RCC 7860 (cell line): ENCODE measurements around the gene MPP2.
"Not testable (repeated sequence)": the region's sequence is repeated elsewhere in the genome, so short reads cannot be mapped to it uniquely, and the experiment has no call there.

ENCODE experiments used
- DNase-seq: peaks from one replicate; pipeline ENCODE4 v3.0.0-alpha.2; 2015; ENCODE audit warnings: low spot score
- FAIRE-seq: peaks from 2 replicates; lab custom pipeline; 2012; peaks lifted over from hg19 to GRCh38; lab: Jason Lieb, UNC

MPP2 gene

DNA sequence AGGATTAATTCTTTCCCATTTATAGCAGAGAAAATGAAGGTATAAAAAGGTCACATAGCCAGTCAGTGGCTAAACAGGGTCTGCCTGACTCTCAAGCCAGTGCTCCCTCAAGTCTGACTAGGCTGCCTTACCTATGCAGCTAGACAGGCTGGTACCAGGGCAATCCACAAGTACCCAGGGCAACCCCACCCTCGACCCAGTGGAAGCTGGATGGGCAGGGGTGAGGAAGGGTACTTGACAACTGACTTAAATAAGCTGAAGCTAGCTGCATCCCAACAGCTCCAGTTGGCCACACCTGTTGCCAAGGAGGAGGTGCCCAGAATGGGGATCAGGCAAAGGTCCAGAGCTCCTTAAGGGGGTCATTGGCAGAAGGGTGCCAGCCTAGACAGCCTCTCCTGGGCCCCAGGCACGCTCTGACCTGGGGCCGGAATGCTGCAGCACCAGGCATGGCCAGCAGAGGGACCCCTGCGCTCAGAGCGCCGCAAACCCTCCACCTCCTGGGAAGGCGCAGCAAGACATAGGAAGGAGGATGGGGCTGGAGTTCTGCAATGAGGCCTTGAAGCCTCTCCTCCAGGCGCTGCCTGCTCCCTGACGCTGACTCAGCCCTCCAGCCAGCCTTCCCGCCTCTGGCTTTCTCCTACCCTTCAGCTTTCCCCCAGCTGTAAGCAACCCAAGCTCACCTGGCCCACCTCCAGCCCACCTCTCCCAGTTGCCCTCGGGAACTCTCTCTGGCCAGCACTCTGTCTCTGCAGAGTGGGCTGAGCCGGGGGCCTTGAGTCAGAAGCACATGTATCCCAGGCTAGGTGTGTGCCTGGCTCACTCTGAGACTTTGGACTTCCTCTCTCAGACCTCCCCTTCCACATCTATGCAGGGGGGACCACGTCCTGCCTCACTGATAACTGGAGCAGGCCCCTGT, 28.8 kb downstream of the MPP2 start:
- FAIRE-seq: no peak
- DNase-seq: peak; percentile 71

DNA sequence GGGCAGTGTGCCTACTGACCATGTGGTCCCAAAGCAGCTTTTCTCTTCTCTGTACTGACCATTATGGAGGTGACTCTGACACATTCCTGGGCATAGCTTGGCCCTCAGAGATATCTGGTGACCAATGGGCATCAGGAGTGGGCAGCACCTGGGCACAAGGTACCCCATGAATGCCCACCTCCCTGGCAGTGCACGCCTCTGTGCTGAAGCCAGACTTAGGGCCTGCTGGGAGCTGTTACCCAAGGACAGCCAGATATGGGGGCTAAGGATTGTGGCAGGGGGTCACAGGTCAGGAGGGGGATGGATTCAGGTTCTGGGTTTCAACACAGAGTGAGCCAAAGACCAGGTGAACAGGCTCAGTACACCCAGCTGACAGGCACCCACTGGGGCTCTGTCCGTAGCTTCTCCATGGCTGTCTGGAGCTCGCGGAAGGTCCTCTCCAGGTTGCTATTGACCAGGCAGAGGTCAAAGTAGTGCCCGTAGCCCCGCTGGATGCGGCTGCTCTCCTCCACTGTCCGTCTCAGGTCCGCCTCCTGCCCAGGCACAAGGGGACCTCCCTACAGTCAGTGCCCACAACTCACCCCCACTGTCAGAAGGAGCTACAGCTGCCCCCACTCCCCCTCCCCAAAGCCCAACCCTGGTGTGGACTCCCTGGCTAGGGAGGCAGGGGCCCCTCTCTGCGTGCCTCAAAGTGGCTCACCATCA, 29.7 kb downstream of the MPP2 start:
- DNase-seq (no peak), FAIRE-seq (no peak)

DNA sequence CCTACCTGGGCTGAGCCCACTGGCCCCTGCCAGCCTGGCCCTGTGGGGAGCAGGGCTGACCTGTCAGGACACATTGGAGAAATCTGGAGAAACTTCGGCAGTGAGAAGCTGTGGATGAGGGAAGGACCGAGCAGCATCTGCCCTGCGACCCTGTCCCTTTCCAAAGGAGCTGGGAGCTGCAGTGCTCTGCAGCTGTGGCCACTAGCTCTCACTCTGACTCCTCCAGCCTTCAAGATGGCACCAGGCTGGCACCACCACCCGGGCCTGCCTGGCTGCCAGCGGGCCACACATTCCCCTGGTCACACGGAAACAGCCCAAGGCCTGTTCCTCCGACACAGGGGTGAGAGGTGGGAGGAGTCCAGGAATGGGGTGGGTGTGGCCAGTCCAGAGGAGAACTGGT, 30.3 kb downstream of the MPP2 start:
- FAIRE-seq: no peak
- DNase-seq: no peak

DNA sequence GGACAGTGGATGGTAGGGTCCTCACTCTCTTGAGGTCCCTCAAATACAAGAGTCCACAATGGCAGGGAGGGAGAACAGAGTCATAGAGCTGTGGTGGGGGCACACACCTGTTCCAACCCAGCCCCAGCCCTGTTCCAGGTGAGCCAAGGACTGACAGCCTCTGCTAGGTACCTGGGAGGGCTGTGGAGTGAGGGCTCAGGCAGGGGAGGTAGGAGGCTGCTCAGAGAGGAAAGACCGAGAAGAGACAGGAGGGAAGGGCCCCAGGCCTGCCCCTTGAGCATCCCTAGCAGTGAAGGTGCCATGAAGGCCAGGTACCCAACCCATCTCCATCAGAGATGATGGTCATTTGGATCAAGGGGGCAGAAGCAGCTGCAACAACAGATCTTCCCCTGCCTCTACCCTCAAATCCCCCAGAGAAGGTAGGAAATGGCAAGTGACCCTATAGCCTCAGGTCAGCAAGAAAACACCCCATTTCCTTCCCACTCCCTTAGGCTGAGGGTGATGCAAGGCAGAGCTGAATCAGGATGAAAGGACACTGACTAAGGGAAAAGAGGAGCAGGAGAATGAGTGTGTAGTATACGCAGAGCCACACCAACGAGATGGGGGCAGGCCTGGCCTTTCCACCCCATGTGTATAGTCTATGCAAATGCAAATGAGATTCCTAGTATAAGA, 31.7 kb downstream of the MPP2 start:
- FAIRE-seq: no peak
- DNase-seq: no peak

DNA sequence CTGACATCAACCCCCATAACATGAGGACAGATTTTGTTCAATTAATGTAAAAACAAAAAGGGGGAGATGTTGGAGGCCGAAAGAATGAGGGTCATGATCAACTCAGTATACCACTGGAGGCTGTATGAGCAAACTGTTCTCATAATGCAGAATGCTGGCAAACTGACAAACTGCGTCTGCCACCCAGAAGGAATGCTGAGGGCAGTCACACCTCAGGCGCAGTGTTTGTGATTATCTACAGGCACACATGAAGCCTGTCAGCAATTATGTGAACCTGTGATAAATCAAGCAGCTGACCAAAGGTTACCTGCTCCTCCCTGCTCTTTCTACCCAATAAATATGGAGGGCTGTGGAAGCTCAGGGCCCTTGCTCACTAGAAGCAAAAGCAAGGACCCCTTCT, 33.0 kb downstream of the MPP2 start:
- DNase-seq: no peak
- FAIRE-seq: no peak

DNA sequence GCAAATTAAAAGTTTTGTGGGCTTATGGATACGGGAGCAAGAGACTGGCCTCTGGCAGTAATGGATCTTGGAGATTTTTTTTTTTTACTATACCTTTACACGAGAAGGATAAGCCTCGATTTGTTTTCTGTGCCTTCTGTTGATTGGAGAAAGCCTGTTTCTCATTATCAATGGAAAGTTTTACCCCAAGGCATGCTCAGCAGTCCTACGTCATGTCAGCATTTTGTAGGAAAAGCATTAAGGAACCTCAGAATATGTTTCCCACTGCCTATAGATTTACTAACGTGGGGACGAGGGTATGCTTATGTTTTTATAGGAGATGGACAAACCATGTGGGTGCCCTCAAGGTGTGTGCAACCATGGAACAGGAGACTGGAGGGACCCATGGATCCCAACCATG, 33.5 kb downstream of the MPP2 start:
- FAIRE-seq (no peak), DNase-seq (no peak)

DNA sequence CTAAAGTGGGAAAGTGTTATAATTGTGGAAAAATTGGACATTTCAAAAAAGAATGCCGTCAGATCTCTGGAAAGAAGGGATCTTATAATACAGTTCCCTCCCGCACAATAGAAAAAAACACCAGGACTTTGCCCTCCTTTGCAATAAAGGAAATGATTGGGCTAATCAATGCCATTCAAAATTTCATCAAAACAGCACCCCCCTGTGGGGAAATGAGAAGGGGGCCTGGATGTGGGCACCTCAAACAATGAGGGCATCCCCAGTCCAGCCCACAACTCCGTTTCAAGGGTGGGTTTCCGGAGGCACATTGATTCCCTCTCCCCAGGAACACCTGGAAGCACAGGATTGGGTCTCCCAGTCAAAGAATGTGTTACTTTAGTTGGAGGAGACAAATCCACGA, 34.2 kb downstream of the MPP2 start:
- no peak for DNase-seq

DNA sequence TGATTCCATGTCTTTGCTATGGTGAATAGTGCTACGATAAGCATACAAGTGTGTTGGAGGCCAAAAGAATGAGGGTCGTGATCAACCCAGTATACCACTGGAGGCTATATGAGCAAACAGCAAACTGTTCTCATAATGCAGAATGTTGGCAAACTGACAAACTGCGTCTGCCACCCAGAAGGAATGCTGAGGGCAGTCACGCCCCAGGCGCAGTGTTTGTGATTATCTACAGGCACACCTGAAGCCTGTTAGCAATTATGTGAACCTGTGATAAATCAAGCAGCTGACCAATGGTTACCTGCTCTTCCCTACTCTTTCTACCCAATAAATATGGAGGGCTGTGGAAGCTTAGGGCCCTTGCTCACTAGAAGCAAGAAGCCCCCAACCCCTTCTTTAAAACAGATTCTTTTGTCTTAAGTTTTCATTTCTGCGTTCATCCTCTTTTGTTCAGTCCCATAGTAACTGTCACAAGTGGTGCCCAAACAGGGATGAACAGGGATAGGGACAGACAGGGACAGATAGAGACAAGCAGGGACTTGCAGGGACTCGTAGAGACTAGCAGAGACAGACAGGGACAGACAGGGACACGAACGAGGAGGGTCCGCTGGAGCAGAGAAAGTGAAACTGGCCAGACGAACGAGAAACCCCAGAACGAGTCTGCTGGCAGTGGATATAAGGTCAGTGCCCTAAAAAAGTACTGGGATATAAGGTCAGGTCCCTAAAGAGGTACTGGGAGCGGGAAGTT, 35.2 kb downstream of the MPP2 start:
- no peak for FAIRE-seq
- DNase-seq: no peak

More for the DNA sequence above, 34.2 kb downstream of the MPP2 start:
- FAIRE-seq: no peak

DNA sequence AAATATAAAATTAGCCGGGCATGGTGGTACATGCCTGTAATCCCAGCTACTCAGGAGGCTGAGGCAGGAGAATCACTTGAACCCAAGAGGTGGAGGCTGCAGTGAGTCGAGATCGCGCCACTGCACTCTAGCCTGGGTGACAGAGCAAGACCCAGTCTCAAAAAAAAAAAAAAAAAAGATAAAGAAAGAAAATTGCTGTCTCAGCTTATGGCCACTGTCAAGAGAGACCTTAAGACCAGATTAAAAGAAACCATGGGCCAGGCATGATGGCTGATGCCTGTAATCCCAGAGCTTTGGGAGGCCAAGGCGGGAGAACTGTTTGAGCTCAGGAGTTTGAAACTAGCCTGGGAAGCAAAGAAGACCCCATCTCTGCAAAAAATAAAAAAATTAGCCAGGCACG, 38.3 kb downstream of the MPP2 start:
- DNase-seq, FAIRE-seq: not testable (repeated sequence)

DNA sequence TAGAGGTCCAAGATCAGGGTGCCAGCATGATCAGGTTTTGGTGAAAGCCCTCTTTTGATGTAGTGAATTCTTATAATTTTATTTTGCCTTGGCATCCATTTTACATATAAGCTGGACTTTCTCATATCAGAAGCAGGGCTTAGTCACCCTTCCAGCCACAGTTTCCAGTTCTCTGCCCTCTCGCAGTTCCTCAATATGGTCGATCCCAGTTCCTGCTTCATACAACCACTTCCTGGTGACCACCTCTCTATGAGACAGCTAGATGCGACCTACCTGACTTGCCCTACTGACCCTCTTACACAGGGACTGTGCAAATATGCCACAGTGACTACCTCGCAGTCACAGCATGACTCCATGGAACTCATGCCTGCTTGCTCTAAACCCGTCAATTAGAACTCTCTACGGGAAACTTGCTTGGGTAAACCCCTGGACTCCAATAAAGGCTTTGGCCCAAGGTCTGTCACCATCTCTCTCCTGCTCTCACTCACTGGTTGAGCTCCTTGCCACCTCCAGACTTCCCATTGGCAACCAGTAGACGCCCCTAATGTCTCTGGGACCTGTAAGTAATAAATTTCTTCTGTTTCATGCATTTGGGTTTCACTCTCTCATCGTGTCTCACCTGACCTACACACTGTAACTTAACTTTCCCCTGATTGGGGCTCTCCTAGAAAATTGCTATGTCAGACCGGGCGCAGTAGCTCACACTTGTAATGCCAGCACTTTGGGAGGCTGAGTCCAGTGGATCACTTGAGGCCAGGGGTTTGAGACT, 38.9 kb downstream of the MPP2 start:
- DNase-seq: no peak
- no peak for FAIRE-seq

DNA sequence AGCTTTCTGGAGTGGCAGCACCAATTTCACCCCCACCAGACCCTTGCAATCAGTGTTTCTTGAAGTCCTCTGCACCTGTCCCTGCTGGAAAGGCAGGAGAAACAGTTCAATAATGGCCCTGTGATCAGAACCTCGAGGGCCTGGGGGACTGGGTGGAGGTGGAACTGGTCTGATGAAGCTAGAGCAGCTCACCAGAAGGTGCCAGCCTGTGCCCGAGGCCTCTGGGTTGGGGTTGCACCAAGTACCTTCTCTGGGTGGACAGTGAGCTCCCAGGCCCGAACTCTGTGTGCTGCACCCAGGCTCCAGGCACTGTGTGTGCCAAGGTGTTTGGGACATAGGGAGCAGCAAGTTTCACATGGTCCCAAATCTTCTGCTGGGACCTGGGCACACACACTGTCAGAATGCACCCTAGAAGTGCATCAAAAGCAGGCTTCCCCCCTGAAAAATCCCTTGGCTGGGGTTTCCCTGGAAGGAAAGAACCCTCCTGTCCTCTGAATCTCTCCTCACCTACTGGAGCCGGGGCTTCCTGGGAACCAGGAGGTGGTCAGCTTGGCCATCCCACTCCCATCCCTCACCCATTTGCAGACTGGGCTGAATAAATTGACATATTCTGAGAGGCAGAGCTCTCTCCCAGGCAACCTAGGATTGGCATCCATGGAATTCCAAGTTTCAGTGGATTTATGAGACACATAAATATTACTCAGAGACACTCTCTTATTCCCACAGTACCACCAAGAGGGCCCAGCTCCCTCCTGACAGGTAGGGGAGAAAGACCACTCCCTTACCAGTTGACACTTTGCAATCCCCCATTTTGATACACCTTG, 43.0 kb downstream of the MPP2 start:
- FAIRE-seq: no peak
- DNase-seq: no peak

DNA sequence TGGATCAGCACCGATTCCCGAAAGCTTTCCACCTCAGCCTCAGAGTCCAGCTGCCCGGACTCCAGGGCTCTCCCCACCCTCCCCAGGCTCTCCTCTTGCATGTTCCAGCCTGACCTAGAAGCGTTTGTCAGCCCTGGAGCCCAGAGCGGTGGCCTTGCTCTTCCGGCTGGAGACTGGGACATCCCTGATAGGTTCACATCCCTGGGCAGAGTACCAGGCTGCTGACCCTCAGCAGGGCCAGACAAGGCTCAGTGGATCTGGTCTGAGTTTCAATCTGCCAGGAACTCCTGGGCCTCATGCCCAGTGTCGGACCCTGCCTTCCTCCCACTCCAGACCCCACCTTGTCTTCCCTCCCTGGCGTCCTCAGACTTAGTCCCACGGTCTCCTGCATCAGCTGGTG, 45.4 kb downstream of the MPP2 start:
- DNase-seq: no peak
- FAIRE-seq: no peak

DNA sequence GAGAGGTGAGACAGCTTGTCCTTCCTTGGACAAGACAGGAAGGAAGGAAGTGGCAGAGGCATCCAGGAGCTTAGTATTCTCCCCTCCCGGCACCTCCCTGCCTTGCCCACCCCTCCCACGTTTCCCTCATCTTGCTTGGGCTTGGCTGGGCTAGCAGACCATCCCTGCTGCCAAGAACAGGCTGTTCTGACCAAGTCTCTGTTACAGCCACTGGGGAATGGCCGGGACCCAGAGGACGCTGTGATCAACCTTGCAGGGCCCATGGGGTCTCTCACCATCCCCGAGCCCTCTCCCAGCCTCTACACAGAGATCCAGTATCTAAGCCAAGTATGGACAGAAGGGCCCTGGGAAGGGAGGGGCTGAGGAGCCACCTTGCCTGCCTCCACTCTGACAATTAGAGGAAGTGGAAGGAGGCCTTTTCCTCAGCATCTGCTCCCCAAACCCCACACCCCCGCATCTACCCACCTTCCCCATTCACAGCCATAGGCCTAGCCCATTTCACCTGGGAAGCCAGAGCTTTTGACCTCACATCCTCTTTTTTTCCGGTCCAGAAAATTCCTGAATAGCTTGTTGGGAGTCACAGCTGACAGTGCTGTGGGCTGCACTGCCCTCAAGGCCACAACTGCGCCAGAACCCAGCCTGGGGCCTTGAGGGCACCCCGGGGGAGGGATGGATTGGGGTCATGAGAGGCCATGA, 46.3 kb downstream of the MPP2 start:
- no peak for DNase-seq
- no peak for FAIRE-seq

DNA sequence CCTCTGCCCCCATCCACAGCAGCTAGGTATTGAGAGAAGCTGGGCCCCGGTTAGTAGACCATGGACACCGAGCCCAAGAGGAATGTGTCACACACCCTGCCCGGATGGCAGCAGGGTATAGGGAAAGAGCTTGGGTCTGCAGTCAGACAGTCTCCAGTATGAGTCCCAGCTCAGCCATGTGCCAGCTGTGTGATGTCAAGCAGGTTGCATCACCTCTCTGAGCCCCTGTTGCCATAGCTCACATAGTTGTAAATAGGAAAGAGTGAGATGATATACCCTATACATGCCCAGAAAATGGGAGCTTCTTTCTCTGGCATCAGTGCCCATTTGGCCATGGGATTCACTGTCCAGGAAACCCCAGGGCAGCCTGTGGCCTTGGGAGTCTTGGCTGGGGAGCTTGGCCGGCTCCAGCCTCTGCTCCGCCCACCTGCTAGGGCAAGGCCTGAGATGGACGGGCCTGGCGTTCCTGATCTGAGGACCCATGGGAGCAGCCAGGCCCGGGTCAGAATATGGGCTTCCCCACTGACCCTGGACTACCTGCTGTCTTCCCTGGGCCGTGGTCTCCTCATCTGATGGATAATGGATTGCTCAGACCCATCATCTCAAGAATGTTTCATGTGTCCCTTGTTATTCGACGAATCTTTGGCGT, 47.1 kb downstream of the MPP2 start:
- FAIRE-seq: no peak
- no peak for DNase-seq

DNA sequence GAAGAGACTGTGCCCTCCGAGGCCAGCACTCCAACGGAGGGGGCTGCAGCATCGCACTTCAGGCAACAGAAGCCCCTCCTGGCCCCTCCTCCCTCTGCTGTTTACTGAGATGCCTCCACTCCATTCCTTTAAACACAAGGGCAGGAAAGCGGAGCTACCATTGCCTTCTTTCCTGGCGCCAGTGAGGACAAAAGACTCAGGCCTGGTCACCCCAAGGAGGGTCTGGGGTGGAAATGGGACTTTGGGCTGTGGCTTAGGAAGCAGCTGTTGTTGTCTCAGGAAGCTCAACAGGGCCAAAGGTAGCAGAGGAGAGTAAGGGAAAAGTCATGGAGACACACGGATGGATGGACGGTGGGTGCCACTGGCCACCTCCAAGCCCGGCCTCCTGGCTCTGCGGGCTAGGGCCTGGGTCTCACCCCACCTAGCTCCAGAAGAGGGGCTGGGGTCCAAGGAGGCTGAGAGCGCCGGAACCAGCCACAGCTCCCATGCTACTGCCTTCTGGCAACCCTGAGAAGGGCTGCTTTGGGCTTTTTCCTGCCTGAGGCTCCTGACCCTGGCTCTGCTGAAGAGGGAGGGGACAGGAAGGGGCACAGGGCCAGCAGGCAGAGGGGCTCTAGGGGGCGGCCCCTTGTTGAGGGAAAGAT, 49.3 kb downstream of the MPP2 start:
- FAIRE-seq (no peak), DNase-seq (no peak)

DNA sequence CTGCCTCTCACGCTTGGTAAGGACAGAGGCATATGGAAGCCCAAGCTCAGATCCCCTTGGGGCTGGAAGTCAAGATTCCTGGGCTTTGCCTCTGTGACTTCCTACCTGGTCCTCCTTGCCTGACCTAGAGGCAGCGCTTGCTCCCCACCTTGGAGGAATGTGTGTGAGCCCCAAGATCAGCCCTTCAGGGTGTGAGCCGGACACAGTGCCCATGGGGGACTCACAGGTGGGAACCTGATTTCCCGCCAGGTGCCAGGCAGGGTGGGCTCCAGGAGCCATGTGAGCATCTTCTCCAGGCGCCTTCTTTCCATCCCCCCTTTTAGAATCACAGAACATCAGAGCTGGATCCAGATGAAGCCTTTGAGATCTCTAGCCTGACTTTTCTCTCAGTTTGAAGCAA, 50.2 kb downstream of the MPP2 start:
- DNase-seq (no peak), FAIRE-seq (no peak)

DNA sequence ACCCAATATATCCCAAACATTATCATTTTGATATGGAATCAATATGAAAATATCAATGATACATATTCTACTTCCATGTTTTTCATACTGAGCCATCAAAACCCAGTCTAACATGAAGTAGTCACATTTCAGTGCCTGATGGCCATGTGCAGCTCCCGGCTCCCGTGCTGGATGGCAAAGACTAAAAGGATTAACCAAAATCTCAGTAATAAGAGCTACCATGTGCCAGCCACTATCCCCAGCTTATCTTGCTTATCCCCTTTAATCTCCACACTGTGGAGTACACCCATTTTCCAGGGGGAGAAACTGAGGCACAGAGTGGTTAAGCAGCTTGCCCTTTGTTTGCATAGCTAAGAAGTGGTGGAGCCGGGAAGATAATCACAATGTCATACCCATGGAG, 51.2 kb downstream of the MPP2 start:
- DNase-seq (no peak), FAIRE-seq (no peak)

DNA sequence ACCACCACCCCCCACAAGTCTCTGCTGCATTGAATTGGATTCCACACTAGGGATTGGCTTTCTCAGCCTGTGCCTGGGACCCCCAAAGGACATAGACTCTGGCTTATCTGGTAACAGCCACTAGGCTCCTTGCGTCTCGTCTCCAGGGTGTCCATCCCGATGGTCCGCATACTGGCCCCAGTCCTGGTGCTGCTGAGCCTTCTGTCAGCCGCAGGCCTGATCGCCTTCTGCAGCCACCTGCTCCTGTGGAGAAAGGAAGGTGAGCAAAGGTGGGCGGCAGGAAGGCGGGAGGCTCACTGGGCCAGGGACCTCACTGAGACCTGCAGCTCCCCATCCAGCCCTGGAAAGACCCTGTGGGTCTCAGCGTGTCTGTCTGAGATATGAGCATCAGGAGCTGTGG, 52.3 kb downstream of the MPP2 start:
- FAIRE-seq: no peak

More for the DNA sequence above, 52.3 kb downstream of the MPP2 start:
- no peak for DNase-seq
